ENCODE results near the gene PLCD4. TPM values are rescaled to one million over a fixed set of nuclear protein-coding genes. Genes with fewer than 3 reads are reported as not detected.

Gene PLCD4
- total and polyA plus RNA-seq, 9 donors = 0.21 to 1.5 (median 0.88) TPM

DNA sequence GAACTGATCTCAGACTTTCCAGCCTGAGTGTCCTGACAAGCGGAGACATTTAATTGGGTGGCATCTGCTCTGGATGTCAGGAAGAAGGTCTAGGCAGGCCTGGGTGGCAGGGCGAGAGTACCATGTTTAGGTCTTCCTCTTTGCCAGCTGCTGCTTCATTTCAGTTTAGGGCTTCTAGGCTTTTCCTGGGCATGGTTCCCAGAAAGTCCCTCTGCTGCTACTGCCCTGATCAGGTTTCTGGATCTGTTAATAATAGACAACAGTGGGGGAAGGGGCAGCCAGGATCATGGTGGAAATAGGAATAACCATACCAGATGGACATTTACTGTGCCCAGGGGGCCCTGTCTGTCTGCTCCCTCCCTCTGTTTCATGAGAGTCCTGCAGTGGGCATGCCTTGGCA is 2.3 kb upstream of the PLCD4 start:
- no peak for TF ChIP-seq EP300 (IDR thresholded peaks at IDR 0.05)
- TF ChIP-seq CTCF (IDR thresholded peaks at IDR 0.05) = no peak
- no peak for TF ChIP-seq POLR2A (IDR thresholded peaks at IDR 0.05)
- no peak for DNase-seq
- no peaks in the 10 kb centered on the region for H3K27me3 ChIP-seq
- no peaks in the 10 kb centered on the region for H3K4me1 ChIP-seq (ENCODE audit: insufficient read depth)
- no peaks in the 10 kb centered on the region for H3K36me3 ChIP-seq
- no peak overlapping the region for H3K4me3 ChIP-seq
- intact Hi-C loops (cut with DNase I) = no loop called here
- H3K9me3 ChIP-seq = no peaks in the 10 kb centered on the region
- 68 to 77% (median 73%) methylated on average over 2 of the region's 2 CpGs for WGBS, 3 donors
- H3K27ac ChIP-seq = no peak overlapping the region

- Histone ChIP-seq H3K27ac (no peak overlapping the region), H3K4me1 (ENCODE audit: insufficient read depth) (no peaks in the 10 kb centered on the region), H3K9me3 (no peaks in the 10 kb centered on the region), H3K4me3 (no peak overlapping the region), H3K36me3 (no peaks in the 10 kb centered on the region), H3K27me3 (no peaks in the 10 kb centered on the region)
- DNase-seq = no peak
- intact Hi-C loops (cut with DNase I) = no loop called here
- WGBS, 3 donors = 78 to 82% (median 82%) methylated on average over 6 of the region's 6 CpGs
- no peak for TF ChIP-seq CTCF (IDR thresholded peaks at IDR 0.05)
- no peak for TF ChIP-seq EP300 (IDR thresholded peaks at IDR 0.05)
- TF ChIP-seq POLR2A (IDR thresholded peaks at IDR 0.05) = no peak
These were observed 8.2 kb downstream of the PLCD4 start for GRCh38 chr2:218615868-218616315.

- Histone ChIP-seq H3K27me3 (no peaks in the 10 kb centered on the region), H3K9me3 (no peaks in the 10 kb centered on the region), H3K4me1 (ENCODE audit: insufficient read depth) (no peaks in the 10 kb centered on the region), H3K36me3 (no peaks in the 10 kb centered on the region), H3K27ac (no peak overlapping the region), H3K4me3 (no peak overlapping the region)
- intact Hi-C loops (cut with DNase I) = no loop called here
- no peak for DNase-seq
- 87 to 91% (median 87%) methylated on average over 9 of the region's 9 CpGs for whole genome bisulfite sequencing, 3 donors
- no peak for TF ChIP-seq EP300 (IDR thresholded peaks at IDR 0.05)
- TF ChIP-seq CTCF (IDR thresholded peaks at IDR 0.05) = no peak
- TF ChIP-seq POLR2A (IDR thresholded peaks at IDR 0.05) = no peak
These were observed 10.6 kb downstream of the PLCD4 start for GRCh38 chr2:218618102-218618860.

GRCh38 chr2:218621007-218621406 is 13.3 kb downstream of the PLCD4 start:
- H3K9me3 ChIP-seq = no peaks in the 10 kb centered on the region
- no peak overlapping the region for H3K4me3 ChIP-seq
- no peak for TF ChIP-seq POLR2A (IDR thresholded peaks at IDR 0.05)
- no peak for TF ChIP-seq EP300 (IDR thresholded peaks at IDR 0.05)
- TF ChIP-seq CTCF (IDR thresholded peaks at IDR 0.05) = no peak
- no peaks in the 10 kb centered on the region for H3K4me1 ChIP-seq (ENCODE audit: insufficient read depth)
- H3K27ac ChIP-seq = no peak overlapping the region
- H3K36me3 ChIP-seq = no peaks in the 10 kb centered on the region
- no peaks in the 10 kb centered on the region for H3K27me3 ChIP-seq
- no peak for DNase-seq
- intact Hi-C loops (cut with DNase I) = no loop called here
- WGBS, 3 donors = 78 to 81% (median 80%) methylated on average over 7 of the region's 7 CpGs
